Retina (tissue), 1 donor: ENCODE results near the gene CNTFR.
"Not testable (repeated sequence)": the region's sequence is repeated elsewhere in the genome, so short reads cannot be mapped to it uniquely, and the experiment has no call there.

ENCODE experiments used
- DNase-seq: peaks from one replicate; pipeline ENCODE4 v3.0.0-alpha.2; 2016

Gene CNTFR

DNA sequence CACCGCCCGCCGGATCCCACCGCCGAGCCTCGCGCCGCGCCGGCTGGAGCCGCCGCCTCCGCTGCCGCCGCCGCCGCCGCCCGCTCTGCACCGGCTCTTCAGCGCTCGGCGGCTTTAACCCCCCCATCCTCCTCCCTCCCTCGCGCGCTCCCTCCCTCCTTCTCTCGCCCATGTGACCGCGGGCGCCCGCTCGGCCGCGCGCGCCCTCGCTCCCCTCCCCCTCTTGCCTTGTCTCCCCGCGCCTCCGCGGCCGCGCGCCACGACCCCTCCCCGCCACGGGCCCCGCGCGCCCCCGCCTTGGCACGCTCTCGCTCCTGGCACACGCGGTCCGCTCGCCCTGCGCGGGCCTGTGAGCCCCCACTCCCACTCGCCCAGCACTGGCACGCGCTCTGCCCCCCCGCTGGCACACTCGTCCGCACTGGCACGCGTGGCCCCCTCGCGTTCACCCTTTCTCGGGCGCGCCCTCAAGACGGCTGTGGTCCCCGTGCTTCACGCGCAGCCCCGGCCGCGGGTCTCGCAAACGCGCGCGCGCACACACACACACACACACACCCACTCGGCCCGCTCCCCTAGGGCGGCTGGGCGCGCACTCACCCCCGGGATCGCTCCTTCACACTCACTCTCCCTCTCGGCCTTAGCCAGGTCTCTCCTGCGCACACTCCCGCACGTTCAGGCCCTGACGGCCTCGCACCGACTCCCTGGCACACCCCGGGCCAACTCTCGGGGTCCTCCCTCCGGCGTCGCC is at the start of gene CNTFR:
CNTFR (minus strand) TSS at position 89 of the 745 bp plus-strand sequence. CDS start 20,743 bp downstream, outside the sequence.
- DNase-seq, result peak; percentile 85

- DNase-seq, result not testable (repeated sequence)
These were observed 49.8 kb upstream of the CNTFR start for GRCh38 chr9:34639322-34639721.

GRCh38 chr9:34638138-34638445 is 48.6 kb upstream of the CNTFR start:
- no peak for DNase-seq

DNA sequence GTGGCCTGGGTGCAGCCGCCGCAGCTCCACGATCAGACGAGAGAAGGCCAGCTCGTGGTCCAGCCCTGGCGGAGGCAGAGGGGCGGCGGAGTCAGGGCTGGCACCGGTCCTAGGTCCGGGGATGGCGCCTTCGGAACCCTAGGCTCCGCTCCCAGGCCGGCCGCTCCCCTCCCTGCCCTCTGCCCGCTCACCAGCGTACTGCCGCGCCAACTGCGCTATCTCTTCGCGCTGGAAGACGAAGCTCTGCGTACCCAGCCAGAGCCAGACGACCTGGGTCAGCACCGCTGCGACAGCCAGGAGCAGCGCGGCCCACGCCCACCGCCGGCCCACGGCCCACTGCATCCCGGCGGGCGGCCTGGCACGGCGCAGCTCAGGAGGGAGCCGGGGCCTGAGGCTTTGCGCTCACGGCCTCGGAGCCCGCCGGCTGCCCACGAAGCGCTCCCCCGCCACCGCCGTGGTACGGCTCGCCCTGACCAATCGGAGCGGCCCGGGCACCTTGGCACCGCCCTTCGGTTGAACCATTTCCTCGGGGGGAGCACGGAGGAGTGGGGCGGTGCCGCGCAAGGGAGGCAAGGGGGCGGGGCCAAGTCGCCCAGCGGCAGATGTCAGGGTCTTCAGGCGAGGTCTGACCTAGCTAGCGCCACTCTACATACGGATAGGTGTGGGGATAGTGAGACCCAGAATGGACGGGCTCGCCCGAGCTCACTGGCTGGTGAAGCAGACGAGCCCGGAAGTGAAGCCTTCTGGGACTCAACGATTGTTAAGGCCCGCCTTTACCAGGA is 48.0 kb upstream of the CNTFR start, which contains the start of gene SIGMAR1:
SIGMAR1 (minus strand) TSS at position 432 of the 782 bp plus-strand sequence; CDS start at position 342, 90 bp downstream.
- peak; percentile 96 for DNase-seq

DNA sequence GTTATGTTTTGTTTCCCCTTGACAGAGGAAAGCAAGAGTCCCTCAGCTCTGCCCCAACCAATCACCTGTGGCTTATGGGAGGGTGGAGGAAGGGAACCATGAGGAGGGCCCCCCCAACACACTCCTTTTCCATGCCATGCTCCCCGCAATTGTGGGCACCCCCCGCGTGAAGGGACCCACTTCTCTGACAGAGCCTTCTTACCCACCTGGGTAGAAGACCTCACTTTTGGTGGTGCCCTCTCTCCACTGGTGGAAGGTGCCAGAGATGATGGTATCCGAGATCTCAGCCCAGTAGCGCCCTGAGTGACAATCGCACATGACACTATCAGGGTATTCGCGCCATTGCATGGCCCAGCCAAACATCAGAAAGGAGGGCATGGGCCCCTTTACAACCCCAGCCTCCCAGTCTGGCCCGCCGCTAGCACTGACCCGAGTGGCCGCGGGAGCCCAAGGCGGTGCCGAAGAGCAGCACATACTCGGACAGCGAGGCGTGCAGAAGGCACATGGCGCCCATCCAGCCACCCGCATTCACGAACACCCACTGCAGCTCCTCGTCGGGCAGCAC is 47.3 kb upstream of the CNTFR start:
- no peak for DNase-seq

- DNase-seq, result no peak
These were observed 46.0 kb upstream of the CNTFR start for GRCh38 chr9:34635556-34635955.

DNA sequence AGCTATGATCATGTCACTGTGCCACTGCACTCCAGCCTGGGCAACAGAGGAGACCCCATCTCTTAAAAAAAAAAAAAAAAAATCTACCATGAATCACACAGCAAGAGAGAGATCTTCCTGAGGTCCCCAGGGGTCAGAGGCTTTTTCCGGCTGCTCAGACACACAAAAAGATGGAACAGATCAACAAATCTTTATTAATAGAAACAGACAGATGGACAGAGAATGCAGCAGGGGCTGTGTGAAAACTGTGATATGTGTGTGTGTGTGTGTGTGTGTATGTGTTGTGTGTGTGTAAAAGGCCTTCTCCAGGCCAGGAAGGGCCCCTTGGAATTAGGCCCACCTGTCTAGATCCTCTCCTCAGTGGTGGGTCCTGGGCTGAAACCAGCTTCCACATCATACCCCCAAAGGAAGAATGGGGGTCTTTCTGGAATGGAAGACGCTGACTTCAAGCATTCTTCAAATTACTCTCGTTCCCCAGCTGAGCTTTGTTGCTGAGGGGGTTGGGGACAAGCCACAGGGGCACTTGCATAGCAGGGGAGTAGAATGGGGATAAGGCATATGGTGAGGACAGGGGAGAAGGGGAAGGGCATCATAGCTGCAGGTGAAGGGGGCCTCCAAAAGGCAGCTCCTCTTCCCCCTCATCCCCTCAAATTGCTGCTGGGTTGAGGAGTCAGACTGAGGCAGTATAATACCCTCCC is 45.2 kb upstream of the CNTFR start:
- DNase-seq, result peak; percentile 2

DNA sequence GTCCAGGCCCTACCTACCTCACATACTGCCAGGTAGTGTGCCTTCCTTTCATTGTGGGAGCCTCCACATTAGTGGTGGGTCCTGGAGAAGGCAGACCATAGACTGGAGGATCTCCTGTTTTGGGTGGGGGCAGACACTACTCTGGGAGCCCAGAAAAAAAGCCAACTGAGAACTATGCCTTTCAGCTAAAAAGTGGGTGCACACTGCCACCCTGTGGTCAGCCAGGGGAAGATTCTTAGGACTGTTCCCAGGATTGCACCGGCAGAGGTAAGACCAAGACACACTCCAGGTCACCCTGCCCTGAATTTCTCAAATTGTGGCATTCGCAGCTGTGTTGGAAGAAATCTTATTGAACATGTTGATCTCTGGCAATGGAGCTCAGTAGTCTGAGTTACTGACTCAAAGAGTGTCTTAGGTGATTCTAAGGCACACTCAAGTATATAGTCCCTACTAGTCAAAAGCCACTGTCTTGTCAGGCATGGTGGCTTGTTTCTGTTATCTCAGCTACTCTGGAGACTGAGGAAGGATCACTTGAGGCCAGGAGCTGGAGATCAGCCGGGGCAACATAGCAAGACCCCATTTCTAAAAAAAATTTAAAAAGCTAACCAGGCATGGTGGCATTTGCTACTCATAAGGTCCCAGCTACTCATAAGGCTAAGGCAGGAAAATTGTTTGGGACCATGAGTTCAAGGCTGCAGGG is 44.5 kb upstream of the CNTFR start:
- peak; percentile 79 for DNase-seq

DNA sequence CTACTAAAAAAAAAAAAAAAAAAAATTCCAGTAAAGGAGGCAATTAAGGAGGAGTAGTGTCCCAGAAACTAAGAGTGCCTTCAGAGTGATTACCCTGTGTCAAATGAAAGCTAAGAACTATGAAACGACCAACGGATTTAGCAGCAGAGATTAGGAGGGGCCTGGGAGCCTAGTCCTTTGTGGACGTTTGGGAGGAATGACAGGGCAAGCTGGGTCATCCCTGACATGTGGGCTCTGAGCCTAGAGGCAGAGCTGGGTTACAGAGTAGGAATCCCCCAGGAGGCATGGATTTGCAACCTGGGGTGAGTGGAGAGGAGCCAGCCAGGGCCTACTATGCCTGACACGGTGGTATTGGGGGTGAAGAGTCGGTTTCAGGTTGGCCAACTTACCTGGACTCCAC is 43.6 kb upstream of the CNTFR start:
- DNase-seq, result no peak

- no peak for DNase-seq
These were observed 41.1 kb upstream of the CNTFR start for GRCh38 chr9:34630402-34631154.

DNA sequence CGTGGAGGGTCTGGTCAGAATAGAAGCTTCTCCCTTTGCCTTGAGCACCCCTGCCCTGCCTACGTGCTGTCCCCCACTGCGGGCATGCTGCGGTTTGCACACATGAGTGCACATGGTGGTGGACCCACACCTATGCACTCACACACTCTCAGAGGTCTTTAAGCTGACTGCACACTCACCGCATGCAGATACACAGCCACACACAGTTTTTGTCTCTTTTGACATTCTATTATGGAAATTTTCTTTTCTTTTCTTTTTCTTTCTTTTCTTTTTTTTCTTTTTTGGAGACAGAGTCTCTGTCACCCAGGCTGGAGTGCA is 39.9 kb upstream of the CNTFR start:
- no peak for DNase-seq

- DNase-seq, result peak; percentile 32
These were observed 39.3 kb upstream of the CNTFR start, which contains the start of gene ARID3C for GRCh38 chr9:34628656-34629490. Gene ARID3C, minus strand, starts transcription at chr9:34629066. Its CDS starts 1,052 bp downstream, at chr9:34628014.

DNA sequence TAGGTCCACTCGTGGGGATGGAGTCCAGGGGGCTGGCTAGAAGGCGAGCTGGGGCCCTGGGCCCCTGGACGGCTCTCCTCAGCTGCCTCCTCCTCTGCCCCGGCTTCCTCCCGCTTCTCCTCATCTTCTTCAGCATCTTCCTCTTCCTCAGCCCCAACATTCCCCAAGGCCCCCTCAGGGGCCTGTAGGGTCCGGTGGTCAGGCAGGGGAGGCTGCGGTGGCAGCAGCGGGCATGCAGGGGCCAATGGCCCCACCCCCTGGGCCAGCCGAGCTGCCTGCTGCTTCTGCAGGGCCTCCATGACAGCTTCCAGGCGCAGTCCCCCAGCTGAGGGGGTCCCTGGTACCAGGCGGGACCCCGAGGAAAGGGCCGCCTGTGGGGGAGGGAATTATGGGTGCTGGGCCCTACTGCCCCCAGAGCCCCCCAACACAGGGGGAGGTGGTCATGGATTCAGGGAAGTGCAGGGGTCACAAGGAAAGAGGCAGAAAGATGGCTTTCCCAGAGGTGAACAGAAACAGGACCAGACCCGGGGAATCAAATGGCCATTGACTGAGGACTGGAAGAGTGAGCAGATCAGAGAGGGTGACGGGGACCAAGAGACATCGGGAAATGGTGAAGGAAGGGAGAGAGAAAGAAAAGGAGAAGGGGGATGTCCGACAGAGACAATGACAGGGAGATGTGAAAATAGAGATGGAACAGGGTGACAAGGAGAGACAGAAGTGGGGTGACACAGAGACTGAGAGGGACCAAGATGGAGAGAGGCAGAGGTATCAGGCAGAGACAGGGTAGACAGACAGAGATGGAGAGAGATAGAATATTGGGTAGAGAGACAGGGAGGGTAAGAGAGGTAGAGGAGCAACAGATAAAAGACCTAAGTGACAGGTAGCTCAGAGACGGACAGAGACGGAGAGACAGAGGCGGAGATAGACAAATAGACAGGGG is 38.5 kb upstream of the CNTFR start:
- DNase-seq, result no peak

GRCh38 chr9:34625186-34625486 is 35.6 kb upstream of the CNTFR start:
- no peak for DNase-seq

- DNase-seq, result peak; percentile 70
These were observed 35.1 kb upstream of the CNTFR start for GRCh38 chr9:34624475-34625185.

DNA sequence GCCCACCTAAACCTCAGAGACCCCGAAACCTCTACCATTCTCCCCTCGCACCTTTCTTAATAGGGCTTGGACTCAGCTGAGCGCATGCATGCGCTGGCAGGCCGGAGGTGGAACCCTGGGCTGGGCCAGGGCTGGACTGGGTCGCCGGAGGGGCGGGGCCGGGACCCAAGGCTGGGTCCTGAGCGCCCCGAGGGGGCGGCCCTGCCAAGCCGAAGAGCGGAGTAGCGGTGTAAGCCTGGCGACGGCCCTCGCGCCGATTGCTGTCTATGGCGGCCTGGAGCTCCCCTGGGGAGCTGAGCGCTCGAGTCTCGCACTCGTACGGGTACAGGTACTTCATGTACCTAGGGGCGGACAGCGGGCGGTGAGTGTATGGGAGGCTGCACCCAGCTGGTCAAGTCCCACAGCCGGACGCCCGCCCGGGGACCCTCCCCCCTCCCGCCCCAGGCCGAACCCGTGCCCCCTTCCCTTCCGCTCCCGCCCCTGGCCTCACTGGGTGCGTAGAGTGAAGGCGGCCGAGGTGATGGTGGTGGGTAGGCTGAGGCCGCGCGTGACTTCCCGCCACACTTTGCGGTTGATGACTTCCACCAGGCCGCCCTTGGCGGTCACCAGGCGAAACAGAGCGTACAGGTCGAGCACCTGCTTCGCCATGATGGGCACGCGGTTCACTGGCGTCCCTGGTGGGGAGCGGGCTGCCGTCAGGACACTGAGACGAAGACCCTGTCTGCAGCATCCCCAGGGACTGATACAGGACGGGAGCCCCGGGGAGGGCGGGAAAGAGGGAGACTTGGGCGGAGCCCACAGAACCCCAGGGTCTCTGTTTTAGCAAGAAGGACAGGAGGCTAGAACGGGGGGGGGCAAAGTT is 34.1 kb upstream of the CNTFR start:
- peak; percentile 42 for DNase-seq

GRCh38 chr9:34620061-34620994 is 30.8 kb upstream of the CNTFR start, which contains the start of gene DCTN3:
Gene DCTN3, minus strand, starts transcription at chr9:34620495. Its CDS starts 31 bp downstream, at chr9:34620464.
- peak; percentile 91 for DNase-seq
